Panc1 (cell line): ENCODE measurements around the gene DPM1. TPM values are rescaled to one million over a fixed set of nuclear protein-coding genes. Genes with fewer than 3 reads are reported as not detected.

Experiments used
- ATAC-seq: fragments of 200-7000 bp; cut with Tn5 transposase; 2 replicates; pipeline ENCODE4 v1.9.1; 2020; ENCODE audit warnings: mild to moderate bottlenecking, moderate library complexity
- BruUV-seq: library from RNA; stranded (reverse); fragments of 400-500 nt; replicated peaks from 2 replicates; lab custom pipeline; 2021; lab: Mats Ljungman, UMichigan
- CTCF ChIA-PET: fragments of 300-600 bp; sonication (Branson Sonifier 250); formaldehyde crosslinking; loops from one replicate; lab custom pipeline; 2022; ENCODE audit warnings: antibody characterized with exemption; lab: Charles Lee
- POLR2A ChIA-PET: fragments of 300-600 bp; sonication (Branson Sonifier 250); formaldehyde crosslinking; loops from one replicate; lab custom pipeline; 2022; ENCODE audit warnings: antibody characterized with exemption; lab: Charles Lee
- DNase-seq: peaks from one replicate; pipeline ENCODE4 v3.0.0-alpha.2; 2010; ENCODE audit warnings: low read depth, low spot score
- H3K27ac ChIP-seq: 2 replicates; pipeline ENCODE4 v1.5.1; 2011; ENCODE audit warnings: mild to moderate bottlenecking, low read length, inconsistent platforms
- H3K27me3 ChIP-seq: fragments of 200-500 bp; sonication (Bioruptor generic); 2 replicates; pipeline ENCODE4 v1.6.0; 2014; ENCODE audit warnings: low read length, inconsistent platforms; ENCODE audit not compliant: control insufficient read depth, insufficient read depth
- H3K36me3 ChIP-seq: fragments of 200-500 bp; sonication (Bioruptor generic); 2 replicates; pipeline ENCODE4 v1.5.1; 2014; ENCODE audit warnings: inconsistent platforms, mild to moderate bottlenecking, low read length, moderate library complexity; ENCODE audit not compliant: control insufficient read depth, insufficient read depth
- H3K4me1 ChIP-seq: 2 replicates; pipeline ENCODE4 v1.5.1; 2011; ENCODE audit warnings: inconsistent platforms, mild to moderate bottlenecking, low read length, moderate library complexity; ENCODE audit not compliant: control insufficient read depth, insufficient read depth
- H3K4me3 ChIP-seq, 2 experiments: 2 replicates each; pipeline ENCODE4 v1.5.1; 2011 to 2012; ENCODE audit warnings: low read depth in 2 of 2, low read length in 2 of 2, mild to moderate bottlenecking in 2 of 2, inconsistent platforms in 1 of 2, moderate library complexity in 1 of 2
- H3K9me3 ChIP-seq: fragments of 200-500 bp; sonication (Bioruptor generic); 2 replicates; pipeline ENCODE4 v1.5.1; 2014; ENCODE audit warnings: low read depth, mild to moderate bottlenecking, inconsistent platforms, low read length, moderate library complexity; ENCODE audit not compliant: control insufficient read depth, insufficient read depth
- POLR2AphosphoS5 ChIP-seq: IDR thresholded peaks from 2 replicates; pipeline ENCODE4 v1.6.1; 2012; ENCODE audit warnings: mild to moderate bottlenecking, low read depth, low read length, moderate library complexity
- REST ChIP-seq, 2 experiments: IDR thresholded peaks; 2 replicates each; pipeline ENCODE4 v1.6.1; 2011 to 2012; ENCODE audit warnings: low read depth in 2 of 2, control low read depth in 1 of 2, low read length in 1 of 2, mild to moderate bottlenecking in 1 of 2, moderate library complexity in 1 of 2; ENCODE audit not compliant: insufficient read depth in 1 of 2
- SIN3A ChIP-seq: IDR thresholded peaks from 2 replicates; pipeline ENCODE4 v1.6.1; 2012; ENCODE audit warnings: low read depth, mild to moderate bottlenecking, low read length, moderate library complexity, borderline replicate concordance; ENCODE audit not compliant: insufficient read depth
- TCF7L2 ChIP-seq: IDR thresholded peaks from 2 replicates; pipeline ENCODE4 v1.6.1; 2011; ENCODE audit warnings: mild to moderate bottlenecking, low read depth, low read length, inconsistent platforms
- in situ Hi-C: cut with HindIII; loops from 2 replicates; pipeline ENCODE4 v1.10.0; 2016; ENCODE audit warnings: low sequenced_read_pairs, low pct_unique_long_range_greater_than_20kb
- intact Hi-C: fragments of 100-400 bp; cut with micrococcal nuclease; formaldehyde crosslinking; loops from one replicate; pipeline ENCODE4 v1.10.0; 2022; ENCODE audit not compliant: unreplicated experiment
- total RNA-seq: library from RNA; stranded (reverse); gene quantifications from one replicate; pipeline ENCODE4 v1.2.1, GENCODE V29; 2021; ENCODE audit not compliant: unreplicated experiment
- TF ChIP-seq, protein P1 (sequence below): fragments of 450-650 bp; IDR thresholded peaks from 2 replicates; pipeline ENCODE4 v1.5.1; 2017; ENCODE audit warnings: mild to moderate bottlenecking

DPM1 gene
- total RNA-seq, 1 experiment from 2014 or later: 50.2 TPM

- no peak overlapping the region for H3K4me3 ChIP-seq
- peak; percentile 25; the same call in 1 of the 2 replicates for TF ChIP-seq POLR2AphosphoS5
- TF ChIP-seq, protein P1, sequence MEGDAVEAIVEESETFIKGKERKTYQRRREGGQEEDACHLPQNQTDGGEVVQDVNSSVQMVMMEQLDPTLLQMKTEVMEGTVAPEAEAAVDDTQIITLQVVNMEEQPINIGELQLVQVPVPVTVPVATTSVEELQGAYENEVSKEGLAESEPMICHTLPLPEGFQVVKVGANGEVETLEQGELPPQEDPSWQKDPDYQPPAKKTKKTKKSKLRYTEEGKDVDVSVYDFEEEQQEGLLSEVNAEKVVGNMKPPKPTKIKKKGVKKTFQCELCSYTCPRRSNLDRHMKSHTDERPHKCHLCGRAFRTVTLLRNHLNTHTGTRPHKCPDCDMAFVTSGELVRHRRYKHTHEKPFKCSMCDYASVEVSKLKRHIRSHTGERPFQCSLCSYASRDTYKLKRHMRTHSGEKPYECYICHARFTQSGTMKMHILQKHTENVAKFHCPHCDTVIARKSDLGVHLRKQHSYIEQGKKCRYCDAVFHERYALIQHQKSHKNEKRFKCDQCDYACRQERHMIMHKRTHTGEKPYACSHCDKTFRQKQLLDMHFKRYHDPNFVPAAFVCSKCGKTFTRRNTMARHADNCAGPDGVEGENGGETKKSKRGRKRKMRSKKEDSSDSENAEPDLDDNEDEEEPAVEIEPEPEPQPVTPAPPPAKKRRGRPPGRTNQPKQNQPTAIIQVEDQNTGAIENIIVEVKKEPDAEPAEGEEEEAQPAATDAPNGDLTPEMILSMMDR: no peak
- H3K9me3 ChIP-seq: no peaks in the 10 kb centered on the region
- H3K27me3 ChIP-seq: no peaks in the 10 kb centered on the region
- in situ Hi-C loops: no loop called here
- DNase-seq: no peak
- peak; percentile 54 for ATAC-seq
- H3K4me1 ChIP-seq: no peaks in the 10 kb centered on the region
- CTCF ChIA-PET: interaction anchor here (0.6 kb wide), 1 partner anchor 46 kb away, joined by 3 read pairs; no protein-coding TSS in a partner anchor
- POLR2A ChIA-PET: no interaction called here
- no TSS peak for BruUV-seq
- no peak overlapping the region for H3K27ac ChIP-seq
- H3K36me3 ChIP-seq: no peaks in the 10 kb centered on the region; the same call in 1 of the 2 replicates
- intact Hi-C loops: no loop called here
Measured at GRCh38 chr20:50886184-50886790, 72.0 kb downstream of the DPM1 start.

GRCh38 chr20:50885781-50886180 is 72.6 kb downstream of the DPM1 start:
- TF ChIP-seq POLR2AphosphoS5 (no peak), TCF7L2 (no peak), SIN3A (no peak), REST (IDR thresholded peaks at IDR 0.05; ENCODE audit: insufficient read depth in 1 of 2, low read depth in 2 of 2, low read length in 1 of 2) (no peak)
- TF ChIP-seq, protein P1: no peak
- no peaks in the 10 kb centered on the region for H3K4me1 ChIP-seq
- no peaks in the 10 kb centered on the region for H3K9me3 ChIP-seq
- CTCF ChIA-PET: interaction anchor here (0.6 kb wide), 1 partner anchor 47 kb away, joined by 3 read pairs; no protein-coding TSS in a partner anchor
- no peak for ATAC-seq
- no peaks in the 10 kb centered on the region for H3K27me3 ChIP-seq
- intact Hi-C loops (no loop called here), in situ Hi-C loops (no loop called here)
- no peaks in the 10 kb centered on the region; the same call in 1 of the 2 replicates for H3K36me3 ChIP-seq
- BruUV-seq: no TSS peak
- no peak overlapping the region for H3K27ac ChIP-seq
- no peak overlapping the region for H3K4me3 ChIP-seq
- POLR2A ChIA-PET: no interaction called here
- no peak for DNase-seq
